ENCODE data around the gene TIMP4.

DNA sequence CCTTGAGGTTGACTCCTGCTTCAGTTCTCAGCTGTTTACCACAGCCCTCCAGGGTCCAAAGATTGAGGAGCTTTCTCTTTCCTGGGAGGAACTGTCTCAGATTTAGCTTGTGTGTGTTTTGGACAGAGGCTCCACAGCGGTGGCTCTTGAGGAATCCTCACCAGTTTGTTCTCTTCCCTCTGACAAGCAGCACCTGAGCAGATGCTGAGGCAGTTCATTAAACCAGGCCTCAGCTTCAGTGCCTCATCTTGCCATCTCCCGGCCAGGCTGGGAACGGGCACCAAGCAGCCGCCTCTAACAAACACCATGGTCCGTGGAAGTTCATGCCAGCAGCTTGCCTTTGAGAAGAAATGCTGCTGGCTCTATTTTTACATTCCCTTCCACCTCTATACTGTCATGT, 25.8 kb upstream of the TIMP4 start:
- TF ChIP-seq POLR2A (IDR thresholded peaks at IDR 0.05) (no peak), POLR2AphosphoS5 (IDR thresholded peaks at IDR 0.05) (no peak)
- TF ChIP-seq, protein P1, sequence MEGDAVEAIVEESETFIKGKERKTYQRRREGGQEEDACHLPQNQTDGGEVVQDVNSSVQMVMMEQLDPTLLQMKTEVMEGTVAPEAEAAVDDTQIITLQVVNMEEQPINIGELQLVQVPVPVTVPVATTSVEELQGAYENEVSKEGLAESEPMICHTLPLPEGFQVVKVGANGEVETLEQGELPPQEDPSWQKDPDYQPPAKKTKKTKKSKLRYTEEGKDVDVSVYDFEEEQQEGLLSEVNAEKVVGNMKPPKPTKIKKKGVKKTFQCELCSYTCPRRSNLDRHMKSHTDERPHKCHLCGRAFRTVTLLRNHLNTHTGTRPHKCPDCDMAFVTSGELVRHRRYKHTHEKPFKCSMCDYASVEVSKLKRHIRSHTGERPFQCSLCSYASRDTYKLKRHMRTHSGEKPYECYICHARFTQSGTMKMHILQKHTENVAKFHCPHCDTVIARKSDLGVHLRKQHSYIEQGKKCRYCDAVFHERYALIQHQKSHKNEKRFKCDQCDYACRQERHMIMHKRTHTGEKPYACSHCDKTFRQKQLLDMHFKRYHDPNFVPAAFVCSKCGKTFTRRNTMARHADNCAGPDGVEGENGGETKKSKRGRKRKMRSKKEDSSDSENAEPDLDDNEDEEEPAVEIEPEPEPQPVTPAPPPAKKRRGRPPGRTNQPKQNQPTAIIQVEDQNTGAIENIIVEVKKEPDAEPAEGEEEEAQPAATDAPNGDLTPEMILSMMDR (IDR thresholded peaks at IDR 0.05), result no peak
